SK-N-MC (cell line): ENCODE results near the gene ZNF619.

Experiments used
- EZH2 ChIP-seq: fragments of 200-600 bp; sonication (generic); IDR thresholded peaks from one replicate; pipeline ENCODE4 v1.6.1; 2017; ENCODE audit warnings: antibody characterized with exemption
- FOXP2 ChIP-seq: optimal IDR thresholded peaks from 2 replicates; pipeline ENCODE3; 2011; ENCODE audit warnings: mild to moderate bottlenecking, moderate library complexity; ENCODE audit not compliant: insufficient read depth; ENCODE audit errors: extremely low read length, control extremely low read depth
- POLR2AphosphoS5 ChIP-seq: IDR thresholded peaks from 2 replicates; pipeline ENCODE4 v1.6.1; 2012; ENCODE audit warnings: mild to moderate bottlenecking, low read depth, low read length, borderline replicate concordance

DNA sequence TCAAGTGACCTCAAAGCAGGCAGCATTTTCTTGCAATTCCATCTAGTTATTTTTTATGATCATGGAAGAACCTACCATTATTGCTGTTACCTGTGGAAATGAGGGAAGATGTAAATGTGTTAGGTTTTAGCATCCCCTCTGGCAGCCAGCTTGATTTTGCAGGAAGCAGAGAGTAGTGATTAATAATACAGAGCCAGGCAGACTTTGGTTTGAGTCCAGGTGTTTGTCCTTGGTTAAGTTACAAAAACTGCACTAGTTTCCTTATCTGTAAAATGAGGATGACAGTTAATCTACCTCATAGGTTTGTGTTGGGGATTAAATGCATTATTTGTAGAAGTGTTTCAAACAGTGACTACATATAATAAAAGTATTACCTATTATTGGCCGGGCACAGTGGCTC, 41.1 kb downstream of the ZNF619 start:
- TF ChIP-seq EZH2 (no peak), POLR2AphosphoS5 (no peak), FOXP2 (no peak)
